Measurements from ENCODE around the gene PPP3CB.

Gene PPP3CB

DNA sequence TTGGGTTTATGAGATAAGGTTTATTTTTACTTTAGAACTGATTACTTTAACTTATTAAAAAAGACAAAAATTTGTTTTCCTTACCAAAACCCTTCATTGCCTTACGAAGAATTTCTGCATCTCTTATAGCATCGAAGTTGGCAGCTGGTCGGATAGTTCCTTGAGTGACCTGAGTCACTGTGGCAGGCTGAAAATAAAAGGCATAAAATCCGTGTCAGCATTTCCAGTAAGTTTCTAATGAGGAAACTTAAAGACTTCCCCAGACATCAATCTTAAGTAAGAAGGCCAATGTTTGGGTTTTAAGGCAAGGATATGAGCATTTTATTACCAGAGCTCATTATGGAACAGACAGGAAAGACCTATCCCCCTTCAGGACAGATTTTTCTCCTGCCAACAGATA lies 107.6 kb downstream of the PPP3CB start:
- no peak for DNase-seq (ENCODE audit: low read depth, low spot score)
- no peaks in the 10 kb centered on the region for H3K9me3 ChIP-seq (ENCODE audit: insufficient read depth, low read length)
- H3K36me3 ChIP-seq (ENCODE audit: insufficient read depth, insufficient read length, low read length), result peaks cover 39% of the 10 kb centered on the region
- no peak for TF ChIP-seq SUZ12 (IDR thresholded peaks at IDR 0.05; ENCODE audit: extremely low read depth, insufficient read depth, insufficient read length)
- TF ChIP-seq ZNF274 (IDR thresholded peaks at IDR 0.05; ENCODE audit: low read depth, low read length), result no peak
- TF ChIP-seq YY1 (IDR thresholded peaks at IDR 0.05; ENCODE audit: insufficient read depth, insufficient read length), result no peak
- no peak overlapping the region for H3K9ac ChIP-seq (ENCODE audit: insufficient read length, low read depth)
- no peaks in the 10 kb centered on the region for H3K4me1 ChIP-seq (ENCODE audit: insufficient read depth, insufficient read length)
- H3K27me3 ChIP-seq (ENCODE audit: insufficient read depth, insufficient read length), result no peaks in the 10 kb centered on the region
- H3K4me3 ChIP-seq (ENCODE audit: insufficient read length, low read depth), result no peak overlapping the region

DNA sequence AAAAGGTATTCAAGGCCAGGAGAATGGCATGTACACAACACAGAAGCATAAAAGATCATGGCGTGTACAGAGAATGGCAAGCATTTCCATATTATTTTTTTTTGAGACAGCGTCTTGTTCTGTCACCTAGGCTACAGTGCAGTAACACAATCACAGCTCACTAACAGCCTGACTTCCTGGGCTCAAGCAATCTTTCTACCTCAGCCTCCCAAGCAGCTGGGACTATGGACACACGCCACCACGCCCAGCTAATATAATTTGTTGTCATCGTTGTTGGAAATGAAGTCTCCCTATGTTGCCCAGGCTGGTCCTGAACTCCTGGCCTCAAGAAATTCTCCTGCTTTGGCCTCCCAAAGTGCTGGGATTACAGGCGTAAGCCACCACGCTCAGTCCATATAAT lies 109.2 kb downstream of the PPP3CB start:
- no peaks in the 10 kb centered on the region for H3K27me3 ChIP-seq (ENCODE audit: insufficient read depth, insufficient read length)
- peaks cover 52% of the 10 kb centered on the region for H3K36me3 ChIP-seq (ENCODE audit: insufficient read depth, insufficient read length, low read length)
- H3K9me3 ChIP-seq (ENCODE audit: insufficient read depth, low read length), result no peaks in the 10 kb centered on the region
- no peaks in the 10 kb centered on the region for H3K4me1 ChIP-seq (ENCODE audit: insufficient read depth, insufficient read length)
- no peak overlapping the region for H3K9ac ChIP-seq (ENCODE audit: insufficient read length, low read depth)
- no peak for DNase-seq (ENCODE audit: low read depth, low spot score)
- H3K4me3 ChIP-seq (ENCODE audit: insufficient read length, low read depth), result no peak overlapping the region
- TF ChIP-seq YY1 (IDR thresholded peaks at IDR 0.05; ENCODE audit: insufficient read depth, insufficient read length) (no peak), ZNF274 (IDR thresholded peaks at IDR 0.05; ENCODE audit: low read depth, low read length) (no peak), SUZ12 (IDR thresholded peaks at IDR 0.05; ENCODE audit: extremely low read depth, insufficient read depth, insufficient read length) (no peak)

Data from NT2/D1 (cell line).